Measurements from ENCODE around the gene AP1S1. TPM values are rescaled to one million over a fixed set of nuclear protein-coding genes. Genes with fewer than 3 reads are reported as not detected.
"Not testable (repeated sequence)": the region's sequence is repeated elsewhere in the genome, so short reads cannot be mapped to it uniquely, and the experiment has no call there.

AP1S1 gene
- polyA plus RNA-seq, 3 donors, result 63.4 to 77.4 (median 73.4) TPM

- DNase-seq (ENCODE audit: extremely low read depth in 1 of 11, low read depth in 9 of 11, low spot score in 4 of 11), result no peak
Observed at GRCh38 chr7:101179117-101179516, 24.8 kb downstream of the AP1S1 start.

GRCh38 chr7:101179713-101180112, 25.4 kb downstream of the AP1S1 start:
- no peak for DNase-seq (ENCODE audit: extremely low read depth in 1 of 11, low read depth in 9 of 11, low spot score in 4 of 11)

- no peak for DNase-seq (ENCODE audit: extremely low read depth in 1 of 11, low read depth in 9 of 11, low spot score in 4 of 11)
Observed at GRCh38 chr7:101180130-101180755, 26.0 kb downstream of the AP1S1 start, which contains the start of gene NAT16. NAT16 (minus strand) TSS chr7:101180293; CDS start chr7:101174807, 5,486 bp downstream.

- DNase-seq (ENCODE audit: extremely low read depth in 1 of 11, low read depth in 9 of 11, low spot score in 4 of 11), result no peak
Observed at GRCh38 chr7:101185258-101185839, 31.1 kb downstream of the AP1S1 start.

GRCh38 chr7:101186194-101186593, 31.9 kb downstream of the AP1S1 start:
- DNase-seq (ENCODE audit: extremely low read depth in 1 of 11, low read depth in 9 of 11, low spot score in 4 of 11), result no peak

DNA sequence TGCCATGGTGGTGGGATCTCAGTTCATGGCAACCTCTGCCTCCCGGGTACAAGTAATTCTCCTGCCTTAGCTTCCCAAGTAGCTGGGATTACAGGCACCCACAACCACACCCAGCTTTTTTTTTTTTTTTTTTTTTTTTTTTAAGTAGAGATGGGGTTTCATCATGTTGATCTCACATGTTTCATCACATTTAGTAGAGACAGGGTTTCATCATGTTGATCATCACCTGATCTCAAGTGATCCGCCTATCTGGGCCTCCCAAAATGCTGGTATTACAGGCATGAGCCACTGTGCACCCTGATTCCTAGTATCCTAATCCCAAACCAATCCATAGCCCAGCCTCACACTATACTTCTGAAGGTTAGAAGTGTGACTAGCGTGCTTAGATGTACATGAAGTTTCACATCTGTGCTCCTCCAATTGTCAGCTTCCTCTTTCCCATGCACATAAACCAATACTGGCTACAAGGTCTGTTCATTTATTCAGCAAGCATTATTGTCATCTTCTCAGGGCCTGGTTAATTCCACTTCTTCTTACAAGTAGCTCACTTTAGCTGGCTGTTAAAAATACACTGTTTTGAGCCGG, 32.7 kb downstream of the AP1S1 start:
- DNase-seq (ENCODE audit: extremely low read depth in 1 of 11, low read depth in 9 of 11, low spot score in 4 of 11), result no peak

DNA sequence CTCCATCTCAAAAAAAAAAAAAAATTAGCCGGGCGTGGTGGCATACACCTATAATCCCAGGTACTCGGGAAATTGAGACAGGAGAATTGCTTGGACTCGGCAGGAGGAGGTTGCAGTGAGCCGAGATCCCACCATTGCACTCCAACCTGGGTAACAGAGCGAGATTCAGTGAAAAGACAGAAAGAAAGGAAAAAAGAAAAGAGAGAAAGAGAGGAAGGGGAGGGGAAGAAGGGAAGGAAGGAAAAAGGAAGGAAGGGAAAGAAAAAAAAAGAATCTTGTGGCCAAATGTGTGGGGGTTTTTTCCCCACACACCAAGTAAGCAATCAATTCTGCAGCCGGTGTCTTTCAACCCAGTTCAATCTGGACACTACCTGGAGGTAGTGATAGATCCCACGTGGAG, 34.8 kb downstream of the AP1S1 start:
- DNase-seq (ENCODE audit: extremely low read depth in 1 of 11, low read depth in 9 of 11, low spot score in 4 of 11), result no peak

DNA sequence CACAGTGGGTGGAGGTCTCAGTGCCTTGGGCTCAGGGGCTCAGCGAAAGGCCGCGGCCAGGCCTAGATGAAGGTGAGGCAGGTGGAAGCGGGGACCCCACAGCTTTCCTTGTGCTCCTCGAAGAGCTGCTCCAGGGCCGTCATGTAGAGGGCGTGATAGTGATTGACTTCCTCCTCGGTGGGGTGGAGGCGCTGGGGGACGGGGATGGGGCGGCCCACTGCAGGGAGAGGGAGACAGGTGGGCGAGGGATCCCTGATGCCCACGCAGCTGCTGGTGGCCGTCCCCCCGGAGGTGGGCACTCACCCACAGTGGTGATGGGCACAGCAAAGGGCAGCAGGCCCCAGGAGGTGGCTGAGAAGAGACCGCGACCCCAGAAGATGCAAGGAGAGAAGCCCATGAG, 41.6 kb downstream of the AP1S1 start:
- no peak for DNase-seq (ENCODE audit: extremely low read depth in 1 of 11, low read depth in 9 of 11, low spot score in 4 of 11)

DNA sequence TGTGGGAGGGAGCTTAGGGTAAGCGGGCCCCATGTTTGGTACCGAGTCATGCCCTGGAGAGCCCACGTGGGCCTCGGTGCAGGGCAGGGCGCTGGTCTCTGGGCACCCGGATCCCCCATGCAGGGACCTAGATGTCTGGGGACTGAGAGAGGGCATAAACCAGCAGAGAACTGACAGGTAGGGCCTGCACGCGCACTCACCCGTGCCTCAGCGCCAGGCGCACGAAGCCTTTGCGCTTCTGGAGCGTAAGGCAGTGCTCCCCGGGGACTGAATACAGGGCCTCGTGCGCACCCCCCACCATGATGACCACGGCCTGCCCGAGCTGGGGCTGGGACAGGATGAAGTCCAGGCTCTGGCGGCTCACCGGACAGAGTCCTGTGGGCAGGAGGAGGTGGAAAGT, 43.7 kb downstream of the AP1S1 start:
- DNase-seq (ENCODE audit: extremely low read depth in 1 of 11, low read depth in 9 of 11, low spot score in 4 of 11), result no peak

DNA sequence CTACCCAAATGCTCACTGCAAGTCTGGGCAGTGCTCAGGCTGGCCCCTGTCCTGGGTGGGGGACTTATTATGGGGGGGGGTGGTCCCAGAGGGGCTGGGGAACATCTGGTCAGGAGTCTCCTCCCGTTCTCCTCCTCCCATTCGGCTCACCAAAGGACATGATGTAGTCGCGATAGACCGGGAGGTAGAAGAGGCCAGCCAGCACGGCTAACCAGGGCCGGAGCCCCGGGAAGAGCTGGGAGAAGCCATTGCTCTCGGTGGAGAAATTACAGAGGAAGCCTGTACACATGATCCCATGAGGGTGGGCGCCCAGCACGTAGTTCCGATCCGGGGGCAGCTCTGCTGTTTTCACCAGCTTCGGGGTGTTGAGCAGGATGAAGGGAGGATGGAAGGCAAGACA, 44.2 kb downstream of the AP1S1 start:
- no peak for DNase-seq (ENCODE audit: extremely low read depth in 1 of 11, low read depth in 9 of 11, low spot score in 4 of 11)

DNA sequence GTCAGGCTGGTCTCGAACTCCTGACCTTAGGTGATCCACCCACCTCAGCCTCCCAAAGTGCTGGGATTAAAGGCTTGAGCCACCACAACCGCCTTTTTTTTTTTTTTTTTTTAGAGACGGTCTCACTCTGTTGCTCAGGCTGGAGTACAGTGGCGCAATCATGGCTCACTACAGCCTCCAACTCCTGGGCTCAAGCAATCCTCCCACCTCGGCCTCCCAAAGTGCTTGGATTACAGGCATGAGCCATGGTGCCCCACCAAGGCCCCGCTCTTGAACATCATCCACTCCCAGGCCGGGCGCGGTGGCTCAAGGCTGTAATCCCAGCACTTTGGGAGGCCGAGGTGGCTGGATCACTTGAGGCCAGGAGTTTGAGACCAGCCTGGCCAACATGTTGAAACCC, 45.2 kb downstream of the AP1S1 start:
- not testable (repeated sequence) for DNase-seq (ENCODE audit: extremely low read depth in 1 of 11, low read depth in 9 of 11, low spot score in 4 of 11)

- no peak for DNase-seq (ENCODE audit: extremely low read depth in 1 of 11, low read depth in 9 of 11, low spot score in 4 of 11)
Observed at GRCh38 chr7:101200504-101200861, 46.2 kb downstream of the AP1S1 start.

- no peak for DNase-seq (ENCODE audit: extremely low read depth in 1 of 11, low read depth in 9 of 11, low spot score in 4 of 11)
Observed at GRCh38 chr7:101200862-101201599, 46.8 kb downstream of the AP1S1 start, which contains the start of gene MOGAT3. MOGAT3 (minus strand) TSS chr7:101201036; CDS start chr7:101200854, 182 bp downstream.

DNA sequence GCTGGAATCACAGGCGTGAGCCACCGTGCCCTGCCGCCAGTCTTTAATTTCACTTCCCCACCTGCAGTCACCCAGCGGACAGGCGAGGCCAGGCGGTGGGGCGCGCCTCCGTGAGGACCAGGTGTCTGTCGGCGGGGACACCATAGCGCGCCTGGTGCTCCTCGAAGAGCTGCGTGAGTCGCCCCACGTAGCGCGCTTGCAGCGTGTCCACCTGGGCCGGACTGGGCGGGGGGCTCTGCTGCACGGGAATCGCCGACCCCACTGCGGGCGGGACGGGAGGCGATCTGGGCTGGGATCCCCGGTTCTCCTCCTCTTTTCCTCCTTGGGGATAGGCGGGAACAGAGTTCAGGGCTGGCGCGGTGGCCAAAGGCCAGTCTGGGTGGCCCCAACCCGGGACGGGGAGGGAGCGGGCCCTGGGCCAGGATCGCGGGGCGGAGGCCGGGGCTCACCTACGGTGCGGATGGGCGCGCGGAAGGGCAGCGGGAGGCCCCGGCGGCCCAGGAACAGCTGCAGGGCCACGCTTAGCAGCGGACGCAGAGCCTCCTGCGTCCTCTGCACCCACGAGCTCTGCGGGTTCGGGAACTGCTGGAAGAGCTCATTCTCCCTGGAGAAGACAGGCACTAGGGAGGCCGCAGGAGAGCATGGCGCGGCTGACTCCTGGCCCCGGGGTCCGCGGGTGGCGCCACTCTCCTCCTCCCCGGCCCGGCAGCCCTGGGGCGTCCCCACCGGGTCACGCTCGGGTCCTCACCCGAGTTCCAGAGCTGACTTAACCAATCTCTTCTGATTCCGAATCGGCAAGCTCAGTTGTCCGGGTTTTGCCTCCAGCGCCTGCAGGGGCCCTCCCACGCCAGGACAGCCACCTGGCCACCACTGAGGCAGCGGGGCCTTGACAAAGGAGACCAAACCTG, 47.7 kb downstream of the AP1S1 start:
- no peak for DNase-seq (ENCODE audit: extremely low read depth in 1 of 11, low read depth in 9 of 11, low spot score in 4 of 11)

DNA sequence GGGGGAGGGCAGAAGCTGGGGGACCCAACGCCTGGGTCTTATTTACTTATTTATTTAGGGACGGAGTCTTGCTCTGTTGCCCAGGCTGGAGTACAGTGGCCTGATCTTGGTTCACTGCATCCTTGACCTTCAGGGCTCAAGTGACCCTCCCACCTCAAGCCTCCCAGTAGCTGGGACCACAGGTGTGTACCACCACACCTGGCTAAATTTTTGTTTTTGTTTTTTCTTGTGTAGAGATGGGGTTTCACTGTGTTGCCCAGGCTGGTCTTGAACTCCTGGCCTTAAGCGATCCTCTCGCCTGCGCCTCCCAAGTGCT, 48.3 kb downstream of the AP1S1 start:
- DNase-seq (ENCODE audit: extremely low read depth in 1 of 11, low read depth in 9 of 11, low spot score in 4 of 11), result no peak

DNA sequence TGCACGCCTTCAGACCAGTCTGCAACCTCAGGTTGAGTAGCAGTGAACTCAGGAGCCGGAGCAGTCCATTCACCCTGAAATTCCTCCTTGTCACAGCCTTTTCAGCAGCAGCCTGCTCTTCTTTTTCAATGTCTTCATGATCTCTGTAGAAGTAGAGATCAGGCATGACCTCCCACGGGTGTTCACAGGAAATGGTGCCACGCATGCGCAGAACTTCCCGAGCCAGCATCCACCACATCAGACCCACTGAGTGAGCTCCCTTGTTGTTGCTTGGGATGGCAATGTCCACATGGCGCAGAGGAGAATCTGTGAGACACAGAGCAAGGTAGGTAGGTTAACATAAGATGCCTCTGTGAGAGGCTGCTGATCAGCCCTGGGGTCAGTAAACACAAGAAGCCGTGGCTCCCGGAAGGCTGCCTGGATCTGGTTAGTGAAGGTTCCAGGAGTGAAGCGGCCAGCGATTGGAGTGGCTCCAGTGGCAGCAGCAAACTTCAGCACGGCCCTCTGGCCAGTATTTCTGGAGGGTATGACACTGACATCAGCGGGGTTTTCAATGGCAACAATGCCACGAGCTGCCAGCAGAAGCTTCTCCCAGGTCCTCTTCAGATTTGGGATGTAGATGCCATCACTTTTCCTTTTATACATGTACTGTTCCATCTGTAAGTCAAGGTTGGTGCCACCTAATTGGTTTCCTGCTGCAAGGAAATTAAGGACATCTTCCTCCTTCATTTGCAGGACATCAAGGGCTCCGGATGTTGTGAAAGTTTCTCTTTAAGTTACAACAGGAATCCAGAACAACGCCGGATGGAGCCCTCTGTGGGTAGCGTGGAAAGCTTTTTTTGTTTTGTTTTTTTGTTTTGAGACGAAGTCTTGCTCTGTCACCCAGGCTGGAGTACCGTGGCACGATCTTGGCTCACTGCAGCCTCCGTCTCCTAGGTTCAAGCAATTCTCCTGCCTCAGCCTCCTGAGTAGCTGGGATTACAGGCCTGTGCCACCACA, 49.8 kb downstream of the AP1S1 start:
- DNase-seq (ENCODE audit: extremely low read depth in 1 of 11, low read depth in 9 of 11, low spot score in 4 of 11), result not testable (repeated sequence)

- DNase-seq (ENCODE audit: extremely low read depth in 1 of 11, low read depth in 9 of 11, low spot score in 4 of 11), result no peak
Observed at GRCh38 chr7:101205901-101206664, 51.8 kb downstream of the AP1S1 start.
